Measurements from ENCODE around the gene HMGCS1. TPM values are rescaled to one million over a fixed set of nuclear protein-coding genes. Genes with fewer than 3 reads are reported as not detected.

The HMGCS1 gene
- total and polyA plus RNA-seq, 11 donors, result 6.3 to 34.8 (median 30.0) TPM

DNA sequence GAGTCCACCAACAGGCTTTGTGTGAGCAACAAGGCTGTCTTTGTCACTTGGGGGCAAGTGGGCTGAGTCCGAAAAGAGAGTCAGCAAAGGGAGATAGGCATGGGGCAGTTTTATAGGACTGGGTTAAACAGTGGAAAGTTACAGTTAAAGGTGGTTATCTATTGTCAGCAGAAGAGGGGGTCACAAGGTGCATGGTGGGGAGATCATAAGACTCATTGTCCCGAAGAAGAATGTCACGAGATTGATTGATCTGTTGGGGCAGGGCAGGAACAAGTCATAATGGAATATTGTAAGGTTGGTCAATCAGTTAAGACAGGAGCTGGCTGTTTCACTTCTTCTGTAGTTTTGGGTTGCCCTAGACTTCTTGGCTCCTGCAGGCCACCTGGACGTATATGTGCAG, 7.6 kb upstream of the HMGCS1 start:
- Histone ChIP-seq H3K9me3 (no peaks in the 10 kb centered on the region), H3K27me3 (no peaks in the 10 kb centered on the region), H3K4me1 (no peaks in the 10 kb centered on the region), H3K27ac (no peak overlapping the region), H3K4me3 (no peak overlapping the region), H3K36me3 (no peaks in the 10 kb centered on the region)
- TF ChIP-seq POLR2A (IDR thresholded peaks at IDR 0.05), result no peak
- TF ChIP-seq, protein P1, sequence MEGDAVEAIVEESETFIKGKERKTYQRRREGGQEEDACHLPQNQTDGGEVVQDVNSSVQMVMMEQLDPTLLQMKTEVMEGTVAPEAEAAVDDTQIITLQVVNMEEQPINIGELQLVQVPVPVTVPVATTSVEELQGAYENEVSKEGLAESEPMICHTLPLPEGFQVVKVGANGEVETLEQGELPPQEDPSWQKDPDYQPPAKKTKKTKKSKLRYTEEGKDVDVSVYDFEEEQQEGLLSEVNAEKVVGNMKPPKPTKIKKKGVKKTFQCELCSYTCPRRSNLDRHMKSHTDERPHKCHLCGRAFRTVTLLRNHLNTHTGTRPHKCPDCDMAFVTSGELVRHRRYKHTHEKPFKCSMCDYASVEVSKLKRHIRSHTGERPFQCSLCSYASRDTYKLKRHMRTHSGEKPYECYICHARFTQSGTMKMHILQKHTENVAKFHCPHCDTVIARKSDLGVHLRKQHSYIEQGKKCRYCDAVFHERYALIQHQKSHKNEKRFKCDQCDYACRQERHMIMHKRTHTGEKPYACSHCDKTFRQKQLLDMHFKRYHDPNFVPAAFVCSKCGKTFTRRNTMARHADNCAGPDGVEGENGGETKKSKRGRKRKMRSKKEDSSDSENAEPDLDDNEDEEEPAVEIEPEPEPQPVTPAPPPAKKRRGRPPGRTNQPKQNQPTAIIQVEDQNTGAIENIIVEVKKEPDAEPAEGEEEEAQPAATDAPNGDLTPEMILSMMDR (IDR thresholded peaks at IDR 0.05), result no peak
- DNase-seq (no peak), ATAC-seq (no peak)
- intact Hi-C loops (cut with DNase I), result no loop called here
- WGBS, 4 donors, result 69 to 90% (median 83%) methylated on average over 4 of the region's 4 CpGs

DNA sequence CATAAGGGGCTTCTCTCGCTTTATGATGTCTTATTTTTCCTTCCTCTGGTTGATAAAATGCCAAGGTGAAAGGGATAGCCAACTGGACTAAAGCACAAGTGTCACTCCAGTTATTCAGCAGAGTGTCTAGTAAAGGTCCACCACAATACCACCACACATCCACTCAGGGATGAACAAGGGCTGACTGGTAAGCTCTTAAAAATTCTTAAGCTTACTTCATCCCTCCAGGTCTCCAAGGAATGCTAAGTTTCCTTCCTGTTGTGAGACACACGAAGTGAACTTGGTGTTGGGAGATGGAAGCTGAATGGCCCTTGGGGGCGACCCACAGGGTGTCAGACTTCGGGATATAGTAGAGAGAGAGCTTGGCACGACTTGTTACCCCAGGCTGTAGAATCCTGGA, 3.2 kb upstream of the HMGCS1 start:
- no peak for DNase-seq
- WGBS, 4 donors, result 78 to 82% (median 79%) methylated on average over 5 of the region's 5 CpGs
- Histone ChIP-seq H3K9me3 (no peaks in the 10 kb centered on the region), H3K4me3 (no peak overlapping the region), H3K27me3 (no peaks in the 10 kb centered on the region), H3K4me1 (peaks cover 0 to 21% (median 12%) of the 10 kb centered on the region in 12 donors), H3K27ac (no peak overlapping the region), H3K36me3 (no peaks in the 10 kb centered on the region)
- ATAC-seq, result no peak
- TF ChIP-seq POLR2A (IDR thresholded peaks at IDR 0.05), result no peak
- TF ChIP-seq, protein P1 (IDR thresholded peaks at IDR 0.05), result no peak
- intact Hi-C loops (cut with DNase I), result loop anchor here in 6 of 10 donors (10.0 kb wide), 3 partner anchors 168 to 252 kb away; partner anchors contain the start of genes TMEM267 (in 4 of the 6) and ZNF131 (in 3 of the 6)

DNA sequence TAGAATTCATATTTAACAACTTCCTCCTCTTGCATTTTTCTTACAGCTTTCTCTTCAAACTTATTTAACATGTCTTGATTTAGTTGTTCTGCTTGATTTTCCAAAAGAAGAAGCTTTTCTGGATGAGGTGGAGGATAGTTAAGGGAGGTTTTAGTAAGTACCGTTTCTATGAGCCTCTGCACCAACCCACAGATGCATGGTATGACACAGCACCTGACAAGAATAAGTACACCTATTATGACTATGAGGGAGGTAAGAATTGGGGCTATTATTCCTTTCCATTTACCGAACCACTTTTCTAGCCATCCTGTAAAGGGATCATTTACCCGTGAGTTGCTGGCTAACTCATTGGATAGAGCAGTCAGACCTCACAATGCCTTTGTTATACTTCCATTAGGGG, 2.5 kb upstream of the HMGCS1 start:
- H3K36me3 ChIP-seq, result no peaks in the 10 kb centered on the region
- 90 to 93% (median 90%) methylated on average over 3 of the region's 3 CpGs for WGBS, 4 donors
- H3K9me3 ChIP-seq, result no peaks in the 10 kb centered on the region
- H3K27ac ChIP-seq, result no peak overlapping the region
- TF ChIP-seq POLR2A (IDR thresholded peaks at IDR 0.05), result no peak
- TF ChIP-seq, protein P1 (IDR thresholded peaks at IDR 0.05), result no peak
- no peak overlapping the region for H3K4me3 ChIP-seq
- H3K4me1 ChIP-seq, result peaks cover 0 to 24% (median 15%) of the 10 kb centered on the region in 12 donors
- intact Hi-C loops (cut with DNase I), result loop anchor here in 6 of 10 donors (10.0 kb wide), 3 partner anchors 169 to 251 kb away; partner anchors contain the start of genes TMEM267 (in 4 of the 6) and ZNF131 (in 3 of the 6)
- H3K27me3 ChIP-seq, result no peaks in the 10 kb centered on the region
- DNase-seq, result no peak
- no peak for ATAC-seq

DNA sequence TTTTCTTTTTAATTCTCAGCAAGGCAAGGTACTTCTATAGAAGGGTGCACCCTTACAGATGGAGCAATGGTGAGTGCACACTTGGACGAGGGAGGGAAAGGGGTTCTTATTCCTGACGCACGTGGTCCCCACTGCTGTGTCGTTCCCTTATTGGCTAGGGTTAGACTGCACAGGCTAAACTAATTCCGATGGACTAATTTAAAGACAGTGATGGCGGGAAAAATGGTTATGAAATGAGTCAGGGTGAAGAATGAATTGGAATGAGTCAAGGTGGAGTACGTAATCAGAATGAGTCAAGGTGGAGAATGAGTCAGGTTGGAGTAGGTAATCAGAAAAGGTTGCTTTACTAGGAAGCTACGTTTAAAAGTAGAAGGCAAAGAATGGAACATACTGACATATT, 2.1 kb upstream of the HMGCS1 start:
- intact Hi-C loops (cut with DNase I), result loop anchor here in 6 of 10 donors (10.0 kb wide), 3 partner anchors 170 to 250 kb away; partner anchors contain the start of genes TMEM267 (in 4 of the 6) and ZNF131 (in 3 of the 6)
- H3K9me3 ChIP-seq, result no peaks in the 10 kb centered on the region
- whole genome bisulfite sequencing, 4 donors, result 93 to 96% (median 94%) methylated on average over 8 of the region's 8 CpGs
- H3K4me3 ChIP-seq, result no peak overlapping the region
- H3K4me1 ChIP-seq, result peaks cover 0 to 28% (median 16%) of the 10 kb centered on the region in 12 donors
- no peak for ATAC-seq
- DNase-seq, result no peak
- no peak for TF ChIP-seq POLR2A (IDR thresholded peaks at IDR 0.05)
- TF ChIP-seq, protein P1 (IDR thresholded peaks at IDR 0.05), result no peak
- no peaks in the 10 kb centered on the region for H3K36me3 ChIP-seq
- no peaks in the 10 kb centered on the region for H3K27me3 ChIP-seq
- H3K27ac ChIP-seq, result no peak overlapping the region
